ENCODE measurements around the gene PDE6A.
A peak's percentile ranks its signal among the peaks of the same experiment; 100 is the strongest.

The PDE6A gene

GRCh38 chr5:149863830-149864229 is 80.8 kb downstream of the PDE6A start:
- H3K9ac ChIP-seq (ENCODE audit: low read depth, low read length, poor library complexity, severe bottlenecking) = no peak overlapping the region
- H3K4me1 ChIP-seq (ENCODE audit: insufficient read depth, low read length, poor library complexity, severe bottlenecking) = peaks cover 3% of the 10 kb centered on the region
- H3K27me3 ChIP-seq (ENCODE audit: insufficient read depth, low read length, poor library complexity, severe bottlenecking) = no peaks in the 10 kb centered on the region
- H3K79me2 ChIP-seq (ENCODE audit: insufficient read depth, low read length) = no peaks in the 10 kb centered on the region
- no peaks in the 10 kb centered on the region for H3F3A ChIP-seq (ENCODE audit: low read depth)
- no peak overlapping the region for H3K4me2 ChIP-seq (ENCODE audit: low read depth, low read length, poor library complexity, severe bottlenecking)
- H3K4me3 ChIP-seq (ENCODE audit: low read length, poor library complexity, severe bottlenecking) = no peak overlapping the region
- H4K20me1 ChIP-seq (ENCODE audit: insufficient read depth, low read length, poor library complexity, severe bottlenecking) = no peaks in the 10 kb centered on the region
- H3K9me2 ChIP-seq (replicated peaks; ENCODE audit: low read depth, low read length) = no peaks in the 10 kb centered on the region
- TF ChIP-seq EZH2phosphoT487 (IDR thresholded peaks at IDR 0.05; ENCODE audit: borderline replicate concordance) = no peak
- TF ChIP-seq CTCF (conservative IDR thresholded peaks at IDR 0.05; ENCODE audit: low read length) = 0 out of 2 replicates have a peak, but pooled peaks have one; percentile 12
- no peaks in the 10 kb centered on the region for H3K9me3 ChIP-seq (ENCODE audit: insufficient read depth, low read depth, low read length)
- H2AFZ ChIP-seq (ENCODE audit: low read length) = no peak overlapping the region
- H3K36me3 ChIP-seq (ENCODE audit: insufficient read depth, low read length) = no peaks in the 10 kb centered on the region

- TF ChIP-seq CTCF (conservative IDR thresholded peaks at IDR 0.05; ENCODE audit: low read length) = no peak
- no peak for TF ChIP-seq EZH2phosphoT487 (IDR thresholded peaks at IDR 0.05; ENCODE audit: borderline replicate concordance)
- Histone ChIP-seq H3K4me3 (ENCODE audit: low read length, poor library complexity, severe bottlenecking) (no peak overlapping the region), H2AFZ (ENCODE audit: low read length) (no peak overlapping the region), H3K4me1 (ENCODE audit: insufficient read depth, low read length, poor library complexity, severe bottlenecking) (peaks cover 3% of the 10 kb centered on the region), H4K20me1 (ENCODE audit: insufficient read depth, low read length, poor library complexity, severe bottlenecking) (no peaks in the 10 kb centered on the region), H3K79me2 (ENCODE audit: insufficient read depth, low read length) (no peaks in the 10 kb centered on the region), H3K9me3 (ENCODE audit: insufficient read depth, low read depth, low read length) (no peaks in the 10 kb centered on the region), H3K9ac (ENCODE audit: low read depth, low read length, poor library complexity, severe bottlenecking) (no peak overlapping the region), H3K4me2 (ENCODE audit: low read depth, low read length, poor library complexity, severe bottlenecking) (no peak overlapping the region), H3K27me3 (ENCODE audit: insufficient read depth, low read length, poor library complexity, severe bottlenecking) (no peaks in the 10 kb centered on the region), H3F3A (ENCODE audit: low read depth) (no peaks in the 10 kb centered on the region), H3K9me2 (replicated peaks; ENCODE audit: low read depth, low read length) (no peaks in the 10 kb centered on the region), H3K36me3 (ENCODE audit: insufficient read depth, low read length) (no peaks in the 10 kb centered on the region)
These were observed 81.4 kb downstream of the PDE6A start for GRCh38 chr5:149863176-149863575.

- no peaks in the 10 kb centered on the region for H4K20me1 ChIP-seq (ENCODE audit: insufficient read depth, low read length, poor library complexity, severe bottlenecking)
- no peaks in the 10 kb centered on the region for H3K27me3 ChIP-seq (ENCODE audit: insufficient read depth, low read length, poor library complexity, severe bottlenecking)
- H3K9me3 ChIP-seq (ENCODE audit: insufficient read depth, low read depth, low read length) = no peaks in the 10 kb centered on the region
- H3K9ac ChIP-seq (ENCODE audit: low read depth, low read length, poor library complexity, severe bottlenecking) = no peak overlapping the region
- TF ChIP-seq CTCF (conservative IDR thresholded peaks at IDR 0.05; ENCODE audit: low read length) (no peak), EZH2phosphoT487 (IDR thresholded peaks at IDR 0.05; ENCODE audit: borderline replicate concordance) (no peak)
- H3K9me2 ChIP-seq (replicated peaks; ENCODE audit: low read depth, low read length) = no peaks in the 10 kb centered on the region
- H2AFZ ChIP-seq (ENCODE audit: low read length) = no peak overlapping the region
- no peaks in the 10 kb centered on the region for H3K36me3 ChIP-seq (ENCODE audit: insufficient read depth, low read length)
- no peak overlapping the region for H3K4me3 ChIP-seq (ENCODE audit: low read length, poor library complexity, severe bottlenecking)
- H3K4me2 ChIP-seq (ENCODE audit: low read depth, low read length, poor library complexity, severe bottlenecking) = peak overlapping the region; percentile 3
- H3K79me2 ChIP-seq (ENCODE audit: insufficient read depth, low read length) = no peaks in the 10 kb centered on the region
- no peaks in the 10 kb centered on the region for H3F3A ChIP-seq (ENCODE audit: low read depth)
- H3K4me1 ChIP-seq (ENCODE audit: insufficient read depth, low read length, poor library complexity, severe bottlenecking) = peaks cover 3% of the 10 kb centered on the region
These were observed 83.7 kb downstream of the PDE6A start for GRCh38 chr5:149860801-149861322.

Data from Loucy (cell line).